HG03159 (cell line): ENCODE measurements around the gene COPG2.

Experiments
- ATAC-seq: cut with Tn5 transposase; IDR thresholded peaks from one replicate; pipeline ENCODE4 v1.9.1; 2021; ENCODE audit warnings: mild to moderate bottlenecking, moderate library complexity; ENCODE audit not compliant: unreplicated experiment

The COPG2 gene

DNA sequence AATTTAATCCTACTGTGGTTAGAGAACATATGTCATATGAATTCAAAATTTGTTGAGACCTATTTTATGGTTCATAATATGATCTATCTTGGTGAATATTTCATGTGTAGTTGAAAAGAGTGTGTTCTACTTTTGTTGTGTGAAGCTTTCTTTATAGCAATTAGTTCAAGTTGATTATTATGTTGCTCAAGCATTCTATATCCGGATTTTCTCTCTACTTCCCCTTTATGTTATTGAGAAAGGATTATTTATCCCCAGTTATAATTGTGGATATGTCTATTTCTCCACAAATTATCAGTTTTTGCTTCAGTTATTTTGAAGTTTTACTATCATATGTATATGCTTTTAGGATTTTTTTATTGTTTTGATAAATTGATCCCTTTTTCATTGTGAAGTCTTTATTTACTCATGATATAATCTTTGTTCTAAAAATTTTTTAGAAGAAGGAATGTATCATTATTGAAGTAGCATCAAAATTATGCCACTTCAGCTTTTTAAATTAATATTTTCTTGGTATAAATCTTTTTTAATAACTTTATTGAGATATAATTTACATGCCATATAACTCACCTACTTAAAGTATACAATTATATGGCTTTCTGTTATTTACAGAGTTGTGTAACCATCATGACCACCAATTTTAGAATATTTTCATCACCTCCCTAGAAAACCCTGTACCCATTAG is 188.7 kb downstream of the COPG2 start:
- ATAC-seq, result no peak

DNA sequence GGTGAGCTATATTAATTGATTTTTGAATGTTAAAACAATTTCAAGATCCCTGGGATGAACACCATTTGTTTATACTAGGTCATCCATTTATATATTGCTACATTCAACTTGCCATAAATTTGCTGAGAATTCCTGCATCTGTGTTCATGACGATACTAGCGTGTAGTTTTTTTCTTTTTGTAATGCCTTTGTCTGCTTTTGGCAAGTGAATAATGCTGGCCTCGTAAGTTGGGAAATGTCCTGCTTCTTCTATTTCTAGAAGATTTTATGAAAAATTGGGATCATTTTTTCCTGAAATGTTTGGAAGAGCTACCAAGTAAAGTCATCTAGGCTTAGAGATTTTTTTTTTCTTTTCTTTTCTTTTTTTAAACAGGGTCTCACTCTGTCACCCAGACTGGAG is 189.6 kb downstream of the COPG2 start:
- no peak for ATAC-seq

DNA sequence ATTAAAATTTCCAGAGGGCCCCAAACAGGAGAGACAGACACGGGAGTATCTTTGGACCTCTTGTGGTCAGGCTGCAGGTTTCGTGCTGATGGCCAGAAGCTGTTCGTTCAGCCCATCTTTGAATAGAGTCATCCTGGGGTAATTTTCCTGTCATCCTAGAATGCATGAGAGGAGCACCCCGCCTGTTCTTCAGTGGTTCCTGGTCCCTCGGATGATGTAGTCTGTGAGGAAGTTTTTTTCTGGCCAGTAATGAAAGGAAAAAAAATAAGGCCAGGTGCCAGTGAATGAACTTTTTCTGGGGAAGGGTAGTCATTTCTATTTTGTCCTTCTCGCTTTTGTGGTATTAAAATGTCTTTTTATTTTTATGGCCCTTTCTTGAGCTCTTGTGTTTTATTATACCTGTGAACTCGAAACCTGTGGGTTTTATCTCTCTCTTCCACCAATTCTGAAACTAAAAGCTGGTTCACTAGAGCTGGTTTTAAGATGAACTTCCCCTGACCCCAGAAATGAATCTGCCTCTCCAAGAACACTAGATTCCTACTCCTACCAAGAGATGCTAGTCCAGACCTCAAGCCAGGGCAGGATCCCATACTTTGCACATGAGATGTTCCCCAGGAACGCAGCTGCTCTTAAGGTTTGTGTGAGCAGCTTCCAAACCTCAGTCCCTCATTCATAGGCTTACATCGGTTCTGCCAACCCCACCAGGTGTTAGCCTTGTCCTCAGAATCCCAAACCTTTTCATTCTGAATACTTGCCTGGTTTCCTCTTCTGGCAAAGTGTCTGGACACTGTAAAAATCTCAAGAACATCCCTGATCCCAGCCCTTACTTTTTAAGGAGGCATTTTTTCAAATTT is 192.0 kb downstream of the COPG2 start:
- ATAC-seq, result no peak

DNA sequence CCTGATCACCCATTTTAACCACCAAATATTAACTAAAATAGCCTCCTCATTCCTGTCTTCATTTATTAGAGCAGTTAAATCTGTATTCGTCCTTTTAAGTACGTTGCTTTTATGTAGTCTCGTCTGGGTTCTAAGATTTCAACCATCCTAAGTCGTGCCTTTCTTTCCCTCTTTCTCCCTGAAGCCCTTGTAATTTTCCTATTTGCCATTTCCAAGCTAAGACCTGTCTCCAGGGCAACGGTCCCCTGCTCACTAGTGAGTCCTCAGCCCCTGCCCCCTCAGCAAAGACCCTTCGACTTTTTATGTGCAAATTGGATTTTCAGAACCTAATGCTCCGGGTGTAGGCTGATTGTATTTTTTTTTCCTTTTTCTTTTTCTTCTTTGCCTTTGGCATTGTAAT is 192.8 kb downstream of the COPG2 start:
- no peak for ATAC-seq

GRCh38 chr7:130473876-130474275 is 194.7 kb downstream of the COPG2 start:
- no peak for ATAC-seq

GRCh38 chr7:130473289-130473688 is 195.3 kb downstream of the COPG2 start:
- ATAC-seq, result no peak

GRCh38 chr7:130471974-130472373 is 196.6 kb downstream of the COPG2 start:
- ATAC-seq, result no peak

- ATAC-seq, result no peak
Observed at GRCh38 chr7:130468612-130469011, 199.9 kb downstream of the COPG2 start.

DNA sequence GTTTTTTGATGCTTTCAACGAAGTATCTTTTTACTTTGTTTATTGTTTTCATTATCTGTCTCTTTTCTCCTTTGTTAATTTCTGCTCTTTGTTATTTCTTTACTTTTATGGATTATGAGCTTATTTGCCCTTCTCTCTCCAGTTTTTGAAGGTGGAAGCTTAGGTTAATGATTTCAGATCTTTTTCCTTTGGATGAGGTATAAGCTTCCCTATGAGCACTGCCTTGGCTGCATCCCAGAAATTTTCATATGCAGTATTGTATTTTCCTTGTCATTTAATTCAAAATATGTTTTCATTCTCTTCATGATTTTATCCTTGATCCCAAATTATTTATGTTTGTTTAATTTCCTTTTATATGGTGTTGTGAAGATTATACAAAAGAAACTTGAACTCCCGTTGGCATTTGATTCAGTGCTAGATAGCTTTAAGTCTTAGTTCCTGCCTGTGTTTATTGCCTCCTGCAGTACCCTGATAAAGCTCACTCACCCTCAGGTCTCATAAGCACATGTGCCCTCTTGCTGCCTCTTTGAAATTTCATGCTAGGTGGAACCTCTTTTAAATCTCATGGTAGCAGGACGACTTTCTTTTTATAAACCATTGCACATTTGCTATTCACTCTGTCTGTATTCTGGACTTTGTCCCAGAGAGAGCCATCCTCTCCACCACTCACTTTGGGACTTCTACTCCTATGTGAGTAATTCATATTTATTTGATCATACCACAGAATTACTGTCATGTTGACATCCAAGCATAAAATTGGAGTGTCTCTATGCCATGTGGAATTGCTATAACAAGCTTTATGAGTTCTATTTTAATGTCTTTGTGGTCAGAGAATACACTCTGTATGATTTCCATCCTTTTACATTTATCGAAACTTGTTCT is 204.8 kb downstream of the COPG2 start:
- no peak for ATAC-seq

- no peak for ATAC-seq
Observed at GRCh38 chr7:130461272-130461671, 207.3 kb downstream of the COPG2 start.

- no peak for ATAC-seq
Observed at GRCh38 chr7:130458257-130458656, 210.3 kb downstream of the COPG2 start.
